HFF-Myc (cell line): ENCODE data around the gene ANKEF1.

ENCODE experiments used
- DNase-seq: peaks from one replicate; pipeline ENCODE4 v3.0.0-alpha.2; 2011; ENCODE audit warnings: low read depth; ENCODE audit errors: extremely low read depth
- H3K4me3 ChIP-seq: replicated peaks from 2 replicates; pipeline ENCODE4 v1.5.1; 2011; ENCODE audit warnings: low read depth, mild to moderate bottlenecking, control low read depth, low read length
- TF ChIP-seq, protein P1 (sequence below): IDR thresholded peaks from 2 replicates; pipeline ENCODE4 v1.5.1; 2012; ENCODE audit warnings: mild to moderate bottlenecking, low read depth, low read length, control low read depth; ENCODE audit errors: missing control alignments

ANKEF1 gene

DNA sequence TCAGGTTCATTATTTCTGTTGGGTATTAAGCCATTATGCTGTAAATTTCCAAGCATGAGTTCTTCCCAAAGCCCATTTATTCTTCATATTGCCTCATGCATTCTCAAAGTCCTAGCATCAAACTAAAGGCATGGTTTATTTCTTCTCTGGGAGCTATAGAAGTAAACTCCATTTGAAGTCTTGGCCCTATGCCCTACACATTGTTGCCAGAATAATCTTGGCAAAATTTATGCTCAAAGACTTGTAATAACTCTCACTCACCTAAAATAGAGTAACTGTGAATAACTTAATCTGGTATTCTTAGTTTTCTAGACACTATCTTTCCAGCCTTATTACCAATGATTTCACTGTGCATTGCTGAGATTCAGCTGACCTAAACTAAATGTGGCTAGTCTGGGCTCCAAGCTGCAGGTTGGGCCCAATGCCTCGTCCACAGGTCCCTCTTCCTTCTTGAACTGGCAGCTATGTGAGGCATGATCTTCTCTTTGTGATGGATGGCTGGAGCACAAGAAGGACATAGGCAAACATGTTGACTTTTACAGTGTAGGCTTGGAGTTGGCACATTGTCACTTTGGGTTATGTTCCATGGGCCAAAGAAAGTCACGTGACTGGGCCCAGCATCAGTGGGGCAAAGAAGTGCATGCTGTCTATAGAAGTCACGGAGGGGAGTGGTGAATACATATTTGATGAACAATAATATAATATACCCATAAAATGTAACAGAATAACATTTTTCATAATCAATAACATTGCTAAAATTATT is 39.1 kb upstream of the ANKEF1 start:
- no peak for DNase-seq
- TF ChIP-seq, protein P1, sequence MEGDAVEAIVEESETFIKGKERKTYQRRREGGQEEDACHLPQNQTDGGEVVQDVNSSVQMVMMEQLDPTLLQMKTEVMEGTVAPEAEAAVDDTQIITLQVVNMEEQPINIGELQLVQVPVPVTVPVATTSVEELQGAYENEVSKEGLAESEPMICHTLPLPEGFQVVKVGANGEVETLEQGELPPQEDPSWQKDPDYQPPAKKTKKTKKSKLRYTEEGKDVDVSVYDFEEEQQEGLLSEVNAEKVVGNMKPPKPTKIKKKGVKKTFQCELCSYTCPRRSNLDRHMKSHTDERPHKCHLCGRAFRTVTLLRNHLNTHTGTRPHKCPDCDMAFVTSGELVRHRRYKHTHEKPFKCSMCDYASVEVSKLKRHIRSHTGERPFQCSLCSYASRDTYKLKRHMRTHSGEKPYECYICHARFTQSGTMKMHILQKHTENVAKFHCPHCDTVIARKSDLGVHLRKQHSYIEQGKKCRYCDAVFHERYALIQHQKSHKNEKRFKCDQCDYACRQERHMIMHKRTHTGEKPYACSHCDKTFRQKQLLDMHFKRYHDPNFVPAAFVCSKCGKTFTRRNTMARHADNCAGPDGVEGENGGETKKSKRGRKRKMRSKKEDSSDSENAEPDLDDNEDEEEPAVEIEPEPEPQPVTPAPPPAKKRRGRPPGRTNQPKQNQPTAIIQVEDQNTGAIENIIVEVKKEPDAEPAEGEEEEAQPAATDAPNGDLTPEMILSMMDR, result no peak
- no peak overlapping the region for H3K4me3 ChIP-seq

DNA sequence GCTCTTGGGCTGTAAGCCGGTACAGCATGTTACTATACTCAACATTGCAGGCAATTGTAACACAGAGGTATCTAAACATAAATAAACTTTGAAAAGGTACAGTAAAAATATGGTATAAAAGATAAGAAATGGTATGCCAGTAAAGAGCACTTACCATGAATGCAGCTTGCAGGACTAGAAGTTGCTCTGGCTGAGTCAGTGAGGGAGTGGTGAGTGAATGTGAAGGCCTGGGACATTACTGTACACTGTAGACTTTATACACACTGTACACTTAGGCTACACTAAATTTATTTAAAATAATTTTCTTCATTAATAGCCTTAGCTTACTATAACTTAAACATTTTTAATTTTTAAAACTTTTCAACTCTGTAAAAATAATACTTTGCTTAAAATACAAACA is 37.8 kb upstream of the ANKEF1 start:
- TF ChIP-seq, protein P1, result no peak
- DNase-seq, result no peak
- H3K4me3 ChIP-seq, result no peak overlapping the region

DNA sequence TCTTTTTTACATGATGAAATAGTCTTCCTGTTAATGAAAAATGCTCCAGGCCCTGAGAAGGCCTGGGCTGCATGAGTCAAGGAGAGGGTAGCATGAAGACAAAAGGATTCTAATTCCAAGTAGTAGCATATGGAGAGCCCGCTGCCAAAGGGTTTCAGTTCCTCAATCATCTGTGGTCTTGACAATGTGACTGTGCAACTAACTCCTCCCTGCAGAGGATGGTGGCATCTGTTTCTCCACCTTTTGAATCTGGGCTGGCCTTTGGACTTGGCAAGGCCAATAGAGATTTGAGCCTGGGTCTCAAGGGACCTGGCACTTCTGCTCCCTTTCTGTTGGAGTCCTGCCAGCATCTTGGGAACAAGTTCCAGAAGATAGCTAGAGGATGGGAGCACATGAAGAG is 35.1 kb upstream of the ANKEF1 start:
- TF ChIP-seq, protein P1, result no peak
- H3K4me3 ChIP-seq, result no peak overlapping the region
- DNase-seq, result no peak

DNA sequence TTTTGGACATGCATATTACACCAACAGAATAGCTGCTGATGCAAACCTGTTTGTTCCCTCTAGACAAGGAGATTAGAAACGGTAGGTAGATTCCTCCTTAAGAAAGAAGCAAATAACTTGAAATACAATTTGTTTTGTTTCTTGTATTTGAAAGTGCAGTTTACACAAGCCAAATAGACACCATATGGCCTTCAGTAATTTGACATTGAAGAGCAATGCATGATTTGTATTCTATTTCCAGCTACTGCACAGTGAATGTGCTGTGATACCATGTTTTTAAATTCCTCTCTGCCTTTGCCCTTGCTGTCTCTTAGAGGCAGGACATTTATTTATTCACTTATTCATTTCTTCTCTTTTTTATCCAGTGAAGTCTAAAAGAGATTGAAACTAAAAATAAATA is 31.9 kb upstream of the ANKEF1 start:
- H3K4me3 ChIP-seq, result no peak overlapping the region
- DNase-seq, result no peak
- TF ChIP-seq, protein P1, result no peak

DNA sequence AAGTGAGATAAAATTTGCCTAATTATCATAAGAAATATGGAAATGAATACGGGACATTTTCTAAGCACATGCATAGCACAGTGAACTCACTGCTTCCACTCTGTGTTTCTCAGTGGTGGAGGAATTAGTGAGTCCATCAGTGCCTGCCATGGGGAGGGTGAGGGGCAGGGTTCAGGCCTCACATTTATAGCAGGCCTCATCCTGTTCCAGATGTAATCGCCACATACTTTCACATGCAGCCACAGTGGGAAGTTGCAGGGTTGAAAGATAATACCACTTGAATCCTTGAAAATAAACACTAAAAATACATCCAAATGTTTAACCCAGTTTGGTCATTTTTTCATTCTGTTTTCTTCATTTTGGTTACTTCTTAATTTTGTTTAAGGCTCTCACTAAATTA is 29.9 kb upstream of the ANKEF1 start:
- no peak for DNase-seq
- H3K4me3 ChIP-seq, result no peak overlapping the region
- TF ChIP-seq, protein P1, result no peak

DNA sequence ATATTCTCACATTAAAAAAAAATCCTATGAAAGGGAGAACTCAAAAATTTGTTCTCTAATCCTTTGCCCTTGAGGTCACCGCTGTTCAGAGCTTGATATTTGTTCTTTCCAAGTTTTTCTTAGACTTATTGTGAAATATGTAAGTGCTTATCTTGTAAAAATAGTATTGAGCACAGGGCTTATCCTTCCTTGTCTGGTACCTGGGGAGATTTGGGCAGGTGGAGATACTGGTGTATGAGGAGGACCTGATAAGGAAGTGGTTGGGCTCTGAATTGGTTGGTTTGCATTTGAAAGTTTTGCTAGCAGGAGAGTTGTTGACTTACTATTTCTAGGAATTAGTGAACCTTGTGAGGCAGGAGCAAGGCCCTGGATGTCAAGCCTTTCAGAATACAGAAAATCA is 28.9 kb upstream of the ANKEF1 start:
- DNase-seq, result no peak
- TF ChIP-seq, protein P1, result no peak

More for the DNA sequence above, 28.9 kb upstream of the ANKEF1 start:
- H3K4me3 ChIP-seq, result no peak overlapping the region
